Spleen (tissue), 11 donors: Measurements from ENCODE around the gene ERCC4. TPM values are rescaled to one million over a fixed set of nuclear protein-coding genes. Genes with fewer than 3 reads are reported as not detected.

Experiments used
- DNase-seq: peaks from one replicate; pipeline ENCODE4 v3.0.0-alpha.2; 2020
- H3K27ac ChIP-seq, 8 donors: fragments of 200-600 bp; sonication (generic) in 7 of 8; 1 replicate in 4 of 8; 2 replicates in 4 of 8; pipeline versions ENCODE4 v1.5.0 to v1.8.0; 2016 to 2021; ENCODE audit warnings: inconsistent platforms in 4 of 8, mild to moderate bottlenecking in 4 of 8, moderate library complexity in 1 of 8
- H3K27me3 ChIP-seq, 7 donors: fragments of 200-600 bp; sonication (generic) in 6 of 7; replicated peaks in 1 of 7; 1 replicate in 4 of 7; 2 replicates in 3 of 7; pipeline versions ENCODE4 v1.5.0 to v1.8.0; 2016 to 2021; ENCODE audit warnings: inconsistent platforms in 3 of 7, mild to moderate bottlenecking in 1 of 7
- H3K36me3 ChIP-seq, 6 donors: fragments of 200-600 bp; sonication (generic) in 5 of 6; 1 replicate in 4 of 6; 2 replicates in 2 of 6; pipeline versions ENCODE4 v1.5.0 to v1.8.0; 2016 to 2021; ENCODE audit warnings: inconsistent platforms in 2 of 6
- H3K4me1 ChIP-seq, 6 donors: fragments of 200-600 bp; sonication (generic) in 5 of 6; 1 replicate in 3 of 6; 2 replicates in 3 of 6; pipeline versions ENCODE4 v1.5.0 to v1.8.0; 2016 to 2021; ENCODE audit warnings: inconsistent platforms in 3 of 6
- H3K4me3 ChIP-seq, 8 donors: fragments of 200-600 bp; sonication (generic) in 7 of 8; 1 replicate in 4 of 8; 2 replicates in 4 of 8; pipeline versions ENCODE4 v1.5.0 to v1.8.0; 2016 to 2021; ENCODE audit warnings: inconsistent platforms in 4 of 8, mild to moderate bottlenecking in 4 of 8, moderate library complexity in 2 of 8
- H3K9me3 ChIP-seq, 8 donors: fragments of 200-600 bp; sonication (generic) in 7 of 8; 1 replicate in 4 of 8; 2 replicates in 4 of 8; pipeline versions ENCODE4 v1.5.0 to v1.8.0; 2016 to 2021; ENCODE audit warnings: inconsistent platforms in 4 of 8
- CTCF ChIP-seq, 11 experiments: fragments of 200-600 bp in 7 of 11; fragments of 450-650 bp in 4 of 11; sonication (generic) in 4 of 11; IDR thresholded peaks in 8 of 11; conservative IDR thresholded peaks in 3 of 11; 1 replicate in 7 of 11; 2 replicates in 4 of 11; pipeline versions ENCODE4 v1.4.0 to v1.8.0; 2016 to 2021; ENCODE audit warnings: antibody characterized with exemption in 11 of 11, inconsistent platforms in 4 of 11, mild to moderate bottlenecking in 1 of 11
- POLR2A ChIP-seq, 3 donors: fragments of 450-650 bp; IDR thresholded peaks; one replicate each; pipeline ENCODE4 v1.5.1; 2017; ENCODE audit warnings: antibody characterized with exemption in 3 of 3, mild to moderate bottlenecking in 1 of 3
- POLR2AphosphoS5 ChIP-seq, 3 donors: sonication (generic); formaldehyde crosslinking; IDR thresholded peaks; one replicate each; pipeline ENCODE4 v1.5.1; 2017; ENCODE audit warnings: antibody characterized with exemption in 3 of 3
- WGBS, 5 donors: extraction: QIAGEN DNeasy Blood & Tissue Kit in 3 of 5; methylation state at CpG; one replicate each; pipeline versions ENCODE4 v1.1.5 to v1.1.7; 2013 to 2018; 5-methylcytosine and 5-hydroxymethylcytosine counted together
- intact Hi-C: fragments of 100-400 bp; cut with DNase I; formaldehyde crosslinking; loops from one replicate; pipeline ENCODE4 v1.15.0; 2023; ENCODE audit warnings: low total_unique reads
- polyA plus RNA-seq, 3 donors: library from polyadenylated mRNA; stranded (reverse); fragments of 200-250 nt; gene quantifications; one replicate each; pipeline ENCODE4 v1.2.1, GENCODE V29; 2013
- total RNA-seq, 7 donors: library from RNA; depleted of rRNA in 3 of 7; stranded (reverse); fragments of >200 nt in 3 of 7; fragmentation: NEBNext Ultra II Directional in 4 of 7; extraction: Animal tissue kit (Norgen Biotek cat#: 25700) in 4 of 7; gene quantifications; one replicate each; pipeline versions ENCODE4 v1.1.0 to v1.2.1, GENCODE V29; 2016 to 2021
- donor health status: healthy with polysubstance abuse.
- donor health status: DM: no; HTN: no; CAD: no; lungs with moderate emphysema.
- donor health status: DM: no; HTN: no; CAD: no.
- donor health status: Bipolar disorder and iron deficiency.
- donor health status: healthy.
- donor health status: DM: no; HTN: no; CAD: no.
- donor health status: DM: yes; HTN: yes; CAD: no.

Gene ERCC4
- total and polyA plus RNA-seq, 10 donors = 1.1 to 15.2 (median 9.1) TPM

- H3K4me3 ChIP-seq = peak overlapping the region in 2 of 8 donors; percentile 17 to 53
- DNase-seq = no peak
- no peaks in the 10 kb centered on the region for H3K36me3 ChIP-seq
- peak overlapping the region in 6 of 8 donors; percentile 58 to 81 (median 71) for H3K27ac ChIP-seq
- no peaks in the 10 kb centered on the region for H3K9me3 ChIP-seq
- WGBS, 5 donors = 55 to 65% (median 61%) methylated on average over 14 of the region's 14 CpGs
- TF ChIP-seq POLR2A (IDR thresholded peaks at IDR 0.05) = no peak
- no peak for TF ChIP-seq CTCF (IDR thresholded peaks at IDR 0.05 in 8 of 11, conservative IDR thresholded peaks at IDR 0.05 in 3 of 11)
- no peak for TF ChIP-seq POLR2AphosphoS5 (IDR thresholded peaks at IDR 0.05)
- H3K4me1 ChIP-seq = peaks cover 0 to 38% (median 17%) of the 10 kb centered on the region in 6 donors
- intact Hi-C loops = no loop called here
- H3K27me3 ChIP-seq = no peaks in the 10 kb centered on the region
These were observed 36.8 kb downstream of the ERCC4 start for GRCh38 chr16:13956635-13957196.

- TF ChIP-seq POLR2AphosphoS5 (IDR thresholded peaks at IDR 0.05) = peak in 1 of 3 donors; percentile 36
- TF ChIP-seq POLR2A (IDR thresholded peaks at IDR 0.05) = no peak
- H3K36me3 ChIP-seq = no peaks in the 10 kb centered on the region
- H3K9me3 ChIP-seq = no peaks in the 10 kb centered on the region
- intact Hi-C loops = no loop called here
- H3K4me3 ChIP-seq = peak overlapping the region in 2 of 8 donors; percentile 17 to 53
- WGBS, 5 donors = 22 to 49% (median 28%) methylated on average over 14 of the region's 14 CpGs
- no peaks in the 10 kb centered on the region for H3K27me3 ChIP-seq
- peaks cover 0 to 38% (median 17%) of the 10 kb centered on the region in 6 donors for H3K4me1 ChIP-seq
- H3K27ac ChIP-seq = peak overlapping the region in 7 of 8 donors; percentile 18 to 81 (median 70)
- DNase-seq = no peak
These were observed 37.5 kb downstream of the ERCC4 start for GRCh38 chr16:13957197-13958078.

DNA sequence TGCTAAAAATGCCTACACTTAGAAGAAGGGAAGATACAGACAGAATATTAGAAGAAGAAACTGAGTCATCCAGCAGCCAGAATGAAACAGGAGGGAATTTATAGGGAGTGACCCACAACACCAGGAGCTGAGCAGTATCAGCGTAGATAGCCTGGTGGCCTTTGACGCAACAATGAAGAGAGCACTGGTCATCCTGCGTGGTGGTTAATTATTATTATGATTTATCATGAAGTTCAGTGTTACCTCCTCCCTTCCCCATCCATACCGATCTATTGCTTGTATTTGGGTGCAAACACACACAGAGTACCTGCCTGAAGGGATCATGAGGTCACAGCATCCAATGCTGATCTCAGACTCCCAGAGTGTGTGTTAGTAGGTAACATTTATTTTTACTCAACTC is 38.5 kb downstream of the ERCC4 start:
- H3K36me3 ChIP-seq = no peaks in the 10 kb centered on the region
- H3K4me1 ChIP-seq = peaks cover 0 to 38% (median 17%) of the 10 kb centered on the region in 6 donors
- no peaks in the 10 kb centered on the region for H3K27me3 ChIP-seq
- no peak for DNase-seq
- intact Hi-C loops = no loop called here
- 90 to 95% (median 90%) methylated on average over 4 of the region's 4 CpGs for WGBS, 5 donors
- no peaks in the 10 kb centered on the region for H3K9me3 ChIP-seq
- TF ChIP-seq CTCF (IDR thresholded peaks at IDR 0.05 in 8 of 11, conservative IDR thresholded peaks at IDR 0.05 in 3 of 11) (no peak), POLR2AphosphoS5 (IDR thresholded peaks at IDR 0.05) (no peak), POLR2A (IDR thresholded peaks at IDR 0.05) (no peak)
- no peak overlapping the region for H3K4me3 ChIP-seq
- peak overlapping the region in 3 of 8 donors; percentile 58 to 72 (median 67) for H3K27ac ChIP-seq

GRCh38 chr16:13959626-13960025 is 39.7 kb downstream of the ERCC4 start:
- peak overlapping the region in 1 of 8 donors; percentile 30 for H3K27ac ChIP-seq
- no peak overlapping the region for H3K4me3 ChIP-seq
- no peaks in the 10 kb centered on the region for H3K27me3 ChIP-seq
- WGBS, 5 donors = 87 to 92% (median 91%) methylated on average over 8 of the region's 8 CpGs
- DNase-seq = no peak
- intact Hi-C loops = no loop called here
- H3K9me3 ChIP-seq = no peaks in the 10 kb centered on the region
- H3K4me1 ChIP-seq = peaks cover 0 to 38% (median 17%) of the 10 kb centered on the region in 6 donors
- TF ChIP-seq POLR2AphosphoS5 (IDR thresholded peaks at IDR 0.05) = no peak
- TF ChIP-seq POLR2A (IDR thresholded peaks at IDR 0.05) = no peak
- TF ChIP-seq CTCF (IDR thresholded peaks at IDR 0.05 in 8 of 11, conservative IDR thresholded peaks at IDR 0.05 in 3 of 11) = no peak
- H3K36me3 ChIP-seq = no peaks in the 10 kb centered on the region
